SH-SY5Y (cell line): Measurements from ENCODE around the gene ZDHHC5.

ENCODE experiments used
- GATA2 ChIP-seq: IDR thresholded peaks from 2 replicates; pipeline ENCODE4 v1.6.1; 2011; ENCODE audit warnings: mild to moderate bottlenecking, low read depth, low read length
- GATA3 ChIP-seq: IDR thresholded peaks from 2 replicates; pipeline ENCODE4 v1.6.1; 2011; ENCODE audit warnings: low read depth, mild to moderate bottlenecking, low read length, moderate library complexity

DNA sequence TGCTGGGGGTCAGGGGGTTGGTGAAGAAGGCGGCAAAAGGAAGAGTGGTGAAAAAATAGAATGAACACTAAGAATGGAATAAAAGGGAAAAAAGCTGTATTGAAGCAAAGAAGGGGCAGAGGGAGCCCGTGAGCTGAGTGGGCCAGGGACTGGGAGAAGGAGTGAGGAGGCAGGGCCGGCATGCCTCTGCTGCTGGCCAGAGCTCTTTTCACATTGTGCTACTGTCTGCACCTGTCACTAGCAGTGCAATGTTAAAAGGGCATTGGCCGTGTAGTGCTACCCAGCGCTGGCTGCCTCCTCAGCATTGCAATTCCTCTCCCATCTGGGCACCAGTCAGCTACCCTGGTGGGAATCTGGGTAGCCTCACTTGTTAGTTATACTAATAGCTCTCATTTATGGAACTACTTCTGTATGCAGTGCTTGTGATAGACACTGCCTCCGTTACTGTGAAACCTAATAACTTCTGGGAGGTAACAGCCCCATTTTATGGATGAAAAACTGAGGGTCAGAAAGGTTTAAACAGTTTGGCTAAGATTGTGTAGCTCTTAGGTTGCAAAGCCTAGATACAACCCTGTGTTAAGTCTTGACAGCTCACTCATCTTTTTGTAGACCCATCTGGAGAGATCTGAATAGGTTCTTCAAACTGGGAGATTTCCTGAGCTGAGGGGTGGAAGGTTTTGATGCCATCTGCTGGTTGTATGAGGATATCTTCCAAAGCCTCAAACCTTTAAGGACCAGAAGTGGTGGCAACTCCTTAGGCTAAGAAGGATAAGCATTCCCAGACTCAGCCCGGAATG is 26.7 kb upstream of the ZDHHC5 start:
- TF ChIP-seq GATA3, result no peak
- no peak for TF ChIP-seq GATA2
